K562 (cell line): ENCODE results near the gene MRPL33. TPM values are rescaled to one million over a fixed set of nuclear protein-coding genes. Genes with fewer than 3 reads are reported as not detected.

ENCODE experiments used
- CREB1 ChIP-seq, 2 experiments: sonication (generic) in 1 of 2; formaldehyde crosslinking in 1 of 2; IDR thresholded peaks; 2 replicates each; pipeline versions ENCODE4 v1.6.1 to v1.8.0; 2012 to 2022; ENCODE audit warnings: inconsistent platforms in 1 of 2, mild to moderate bottlenecking in 1 of 2, missing genetic modification reagents in 1 of 2, moderate library complexity in 1 of 2
- DPF2 ChIP-seq: fragments of 450-650 bp; IDR thresholded peaks from 2 replicates; pipeline ENCODE4 v1.6.1; 2016
- HDAC2 ChIP-seq: fragments of 450-650 bp; IDR thresholded peaks from 2 replicates; pipeline ENCODE4 v1.6.1; 2016; ENCODE audit warnings: mild to moderate bottlenecking
- KDM5B ChIP-seq: fragments of 200-600 bp; sonication (generic); IDR thresholded peaks from 2 replicates; pipeline ENCODE4 v1.6.1; 2012; ENCODE audit warnings: low read depth, mild to moderate bottlenecking, moderate library complexity, low read length, control low read depth, inconsistent platforms; ENCODE audit not compliant: insufficient replicate concordance
- PHF20 ChIP-seq: fragments of 450-650 bp; IDR thresholded peaks from 2 replicates; pipeline ENCODE4 v1.6.1; 2018; ENCODE audit not compliant: partially characterized antibody
- RBM22 ChIP-seq: fragments of 200-400 bp; formaldehyde crosslinking; IDR thresholded peaks from 2 replicates; pipeline ENCODE4 v1.6.1; 2018; ENCODE audit warnings: low read length, low read depth; ENCODE audit not compliant: poor library complexity, severe bottlenecking
- RHOXF2B ChIP-seq: fragments of 250-450 bp; sonication (Bioruptor Pico); conservative IDR thresholded peaks from 2 replicates; pipeline ENCODE4 v1.5.1; 2021
- RUNX1 ChIP-seq: sonication (generic); IDR thresholded peaks from 2 replicates; pipeline ENCODE4 v1.6.1; 2016; ENCODE audit warnings: antibody characterized with exemption, low read depth
- SMAD1 ChIP-seq: fragments of 150-350 bp; IDR thresholded peaks from 2 replicates; pipeline ENCODE4 v1.6.1; 2014; ENCODE audit warnings: low read length, low read depth; ENCODE audit not compliant: partially characterized antibody
- SRSF3 ChIP-seq: fragments of 200-400 bp; formaldehyde crosslinking; IDR thresholded peaks from 2 replicates; pipeline ENCODE4 v1.6.1; 2016; ENCODE audit warnings: mild to moderate bottlenecking, low read length, moderate library complexity; ENCODE audit not compliant: insufficient read depth
- ZFP1 ChIP-seq: fragments of 450-650 bp; formaldehyde crosslinking; IDR thresholded peaks from 2 replicates; pipeline ENCODE4 v1.4.0; 2020; ENCODE audit warnings: mild to moderate bottlenecking, mixed read lengths
- ZNF124 ChIP-seq: sonication (generic); formaldehyde crosslinking; IDR thresholded peaks from 2 replicates; pipeline ENCODE4 v1.8.1; 2022; ENCODE audit warnings: missing genetic modification reagents
- polyA plus RNA-seq, 8 experiments: library from polyadenylated mRNA; depleted of rRNA in 4 of 8; stranded (reverse) in 5 of 8; unstranded in 3 of 8; fragments of >200 nt; fragmentation: Nextera tagmentation in 2 of 8; fragmentation: Illumina TruSeq in 1 of 8; extraction: Ambion mirVana in 2 of 8; extraction: Trizol in 1 of 8; gene quantifications; 2 replicates each; pipeline versions ENCODE4 v1.2.1 to v1.2.3, GENCODE V29; 2011 to 2014; ENCODE audit warnings: inconsistent platforms in 1 of 8, missing spikeins in 1 of 8
- total RNA-seq, 7 experiments: library from RNA; depleted of rRNA in 6 of 7; stranded (reverse); fragments of >200 nt in 6 of 7; fragmentation: Illumina TruSeq in 2 of 7; extraction: Trizol in 2 of 7; gene quantifications; 2 replicates each; pipeline versions ENCODE4 v1.2.1 to v1.2.3, GENCODE V29; 2011 to 2021; ENCODE audit warnings: low replicate concordance in 1 of 7
- TF ChIP-seq, protein P1 (sequence below), 2 experiments: fragments of 450-650 bp in 1 of 2; sonication (generic) in 1 of 2; formaldehyde crosslinking in 1 of 2; IDR thresholded peaks; 2 replicates each; pipeline versions ENCODE4 v1.7.1 to v1.9.0; 2016 to 2022; ENCODE audit warnings: inconsistent platforms in 1 of 2, mild to moderate bottlenecking in 1 of 2, missing genetic modification reagents in 1 of 2
- TF ChIP-seq, protein P2 (sequence below): fragments of 250-450 bp; sonication (Bioruptor Pico); IDR thresholded peaks from 2 replicates; pipeline ENCODE4 v1.8.0; 2021; ENCODE audit warnings: mild to moderate bottlenecking, moderate library complexity
- TF ChIP-seq, protein P3 (sequence below): fragments of 450-650 bp; formaldehyde crosslinking; IDR thresholded peaks from 2 replicates; pipeline ENCODE4 v1.4.0; 2020; ENCODE audit warnings: mild to moderate bottlenecking, moderate library complexity

MRPL33 gene
- total and polyA plus RNA-seq, 9 of the 15 experiments (the other 6 are each of a cell fraction or from before 2014, with no cell fraction given): 68.3 to 338 (median 226) TPM

DNA sequence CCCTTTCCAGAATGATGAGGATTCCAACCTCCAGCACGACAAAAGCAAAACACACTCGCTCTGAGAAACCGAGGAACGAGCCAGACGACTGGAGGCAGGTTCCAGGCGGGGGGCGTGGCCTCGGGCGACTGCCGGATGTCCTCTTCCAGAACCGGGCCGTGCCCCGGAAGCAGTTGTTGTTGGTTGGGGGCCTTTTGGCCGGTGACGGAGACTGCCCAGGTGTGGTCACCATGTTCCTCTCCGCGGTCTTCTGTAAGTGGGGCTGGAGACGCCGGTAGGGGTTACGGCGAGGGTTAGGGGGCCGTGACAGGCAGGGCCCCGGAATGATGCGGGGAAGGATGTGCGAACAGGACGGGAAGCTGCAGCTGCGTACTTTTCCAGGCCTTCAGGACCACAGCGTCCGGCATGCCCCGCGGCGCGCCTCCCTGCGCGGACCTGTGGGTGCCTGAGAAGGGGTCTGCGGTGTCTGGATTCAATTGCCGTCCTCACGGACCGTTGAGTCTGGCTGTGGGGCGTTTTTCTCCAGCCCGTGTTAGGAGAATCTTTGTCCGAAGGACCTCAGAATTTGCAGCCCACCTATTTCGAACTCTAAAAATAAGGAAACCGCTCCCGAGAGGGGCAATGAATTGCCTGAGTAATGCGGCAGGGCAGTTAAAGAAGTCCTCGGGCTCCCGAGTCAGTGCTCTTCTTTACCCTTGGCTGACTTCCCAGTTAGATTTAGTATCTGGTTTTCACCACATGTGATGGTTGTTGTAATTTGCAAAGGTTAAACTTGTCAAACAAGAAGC is at the start of gene MRPL33 (continued):
- TF ChIP-seq, protein P1, sequence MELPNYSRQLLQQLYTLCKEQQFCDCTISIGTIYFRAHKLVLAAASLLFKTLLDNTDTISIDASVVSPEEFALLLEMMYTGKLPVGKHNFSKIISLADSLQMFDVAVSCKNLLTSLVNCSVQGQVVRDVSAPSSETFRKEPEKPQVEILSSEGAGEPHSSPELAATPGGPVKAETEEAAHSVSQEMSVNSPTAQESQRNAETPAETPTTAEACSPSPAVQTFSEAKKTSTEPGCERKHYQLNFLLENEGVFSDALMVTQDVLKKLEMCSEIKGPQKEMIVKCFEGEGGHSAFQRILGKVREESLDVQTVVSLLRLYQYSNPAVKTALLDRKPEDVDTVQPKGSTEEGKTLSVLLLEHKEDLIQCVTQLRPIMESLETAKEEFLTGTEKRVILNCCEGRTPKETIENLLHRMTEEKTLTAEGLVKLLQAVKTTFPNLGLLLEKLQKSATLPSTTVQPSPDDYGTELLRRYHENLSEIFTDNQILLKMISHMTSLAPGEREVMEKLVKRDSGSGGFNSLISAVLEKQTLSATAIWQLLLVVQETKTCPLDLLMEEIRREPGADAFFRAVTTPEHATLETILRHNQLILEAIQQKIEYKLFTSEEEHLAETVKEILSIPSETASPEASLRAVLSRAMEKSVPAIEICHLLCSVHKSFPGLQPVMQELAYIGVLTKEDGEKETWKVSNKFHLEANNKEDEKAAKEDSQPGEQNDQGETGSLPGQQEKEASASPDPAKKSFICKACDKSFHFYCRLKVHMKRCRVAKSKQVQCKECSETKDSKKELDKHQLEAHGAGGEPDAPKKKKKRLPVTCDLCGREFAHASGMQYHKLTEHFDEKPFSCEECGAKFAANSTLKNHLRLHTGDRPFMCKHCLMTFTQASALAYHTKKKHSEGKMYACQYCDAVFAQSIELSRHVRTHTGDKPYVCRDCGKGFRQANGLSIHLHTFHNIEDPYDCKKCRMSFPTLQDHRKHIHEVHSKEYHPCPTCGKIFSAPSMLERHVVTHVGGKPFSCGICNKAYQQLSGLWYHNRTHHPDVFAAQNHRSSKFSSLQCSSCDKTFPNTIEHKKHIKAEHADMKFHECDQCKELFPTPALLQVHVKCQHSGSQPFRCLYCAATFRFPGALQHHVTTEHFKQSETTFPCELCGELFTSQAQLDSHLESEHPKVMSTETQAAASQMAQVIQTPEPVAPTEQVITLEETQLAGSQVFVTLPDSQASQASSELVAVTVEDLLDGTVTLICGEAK (IDR thresholded peaks at IDR 0.05): peak; percentile 99
- TF ChIP-seq, protein P1 (CRISPR knock-in tag; IDR thresholded peaks at IDR 0.05): no peak
- TF ChIP-seq ZFP1 (CRISPR knock-in tag) (peak; percentile 10; the same call in 1 of the 2 replicates), RBM22 (peak; percentile 49), ZNF124 (CRISPR knock-in tag) (no peak), RHOXF2B (CRISPR knock-in tag) (no peak; the same call in 1 of the 2 replicates), SMAD1 (peak; percentile 58), HDAC2 (peak; percentile 81), PHF20 (peak; percentile 97), SRSF3 (no peak), KDM5B (peak; percentile 88), DPF2 (no peak), RUNX1 (no peak), CREB1 (IDR thresholded peaks at IDR 0.05) (peak; percentile 44), CREB1 (CRISPR knock-in tag; IDR thresholded peaks at IDR 0.05) (no peak; the same call in 1 of the 2 replicates)
- TF ChIP-seq, protein P2, sequence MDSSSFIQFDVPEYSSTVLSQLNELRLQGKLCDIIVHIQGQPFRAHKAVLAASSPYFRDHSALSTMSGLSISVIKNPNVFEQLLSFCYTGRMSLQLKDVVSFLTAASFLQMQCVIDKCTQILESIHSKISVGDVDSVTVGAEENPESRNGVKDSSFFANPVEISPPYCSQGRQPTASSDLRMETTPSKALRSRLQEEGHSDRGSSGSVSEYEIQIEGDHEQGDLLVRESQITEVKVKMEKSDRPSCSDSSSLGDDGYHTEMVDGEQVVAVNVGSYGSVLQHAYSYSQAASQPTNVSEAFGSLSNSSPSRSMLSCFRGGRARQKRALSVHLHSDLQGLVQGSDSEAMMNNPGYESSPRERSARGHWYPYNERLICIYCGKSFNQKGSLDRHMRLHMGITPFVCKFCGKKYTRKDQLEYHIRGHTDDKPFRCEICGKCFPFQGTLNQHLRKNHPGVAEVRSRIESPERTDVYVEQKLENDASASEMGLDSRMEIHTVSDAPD (CRISPR knock-in tag): no peak
- TF ChIP-seq, protein P3, sequence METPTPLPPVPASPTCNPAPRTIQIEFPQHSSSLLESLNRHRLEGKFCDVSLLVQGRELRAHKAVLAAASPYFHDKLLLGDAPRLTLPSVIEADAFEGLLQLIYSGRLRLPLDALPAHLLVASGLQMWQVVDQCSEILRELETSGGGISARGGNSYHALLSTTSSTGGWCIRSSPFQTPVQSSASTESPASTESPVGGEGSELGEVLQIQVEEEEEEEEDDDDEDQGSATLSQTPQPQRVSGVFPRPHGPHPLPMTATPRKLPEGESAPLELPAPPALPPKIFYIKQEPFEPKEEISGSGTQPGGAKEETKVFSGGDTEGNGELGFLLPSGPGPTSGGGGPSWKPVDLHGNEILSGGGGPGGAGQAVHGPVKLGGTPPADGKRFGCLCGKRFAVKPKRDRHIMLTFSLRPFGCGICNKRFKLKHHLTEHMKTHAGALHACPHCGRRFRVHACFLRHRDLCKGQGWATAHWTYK (CRISPR knock-in tag): peak; percentile 93
